Measurements from ENCODE around the gene BCKDHB.

Gene BCKDHB

GRCh38 chr6:80148220-80148619, 41.7 kb downstream of the BCKDHB start:
- no peak for DNase-seq (ENCODE audit: low read depth, low spot score)

DNA sequence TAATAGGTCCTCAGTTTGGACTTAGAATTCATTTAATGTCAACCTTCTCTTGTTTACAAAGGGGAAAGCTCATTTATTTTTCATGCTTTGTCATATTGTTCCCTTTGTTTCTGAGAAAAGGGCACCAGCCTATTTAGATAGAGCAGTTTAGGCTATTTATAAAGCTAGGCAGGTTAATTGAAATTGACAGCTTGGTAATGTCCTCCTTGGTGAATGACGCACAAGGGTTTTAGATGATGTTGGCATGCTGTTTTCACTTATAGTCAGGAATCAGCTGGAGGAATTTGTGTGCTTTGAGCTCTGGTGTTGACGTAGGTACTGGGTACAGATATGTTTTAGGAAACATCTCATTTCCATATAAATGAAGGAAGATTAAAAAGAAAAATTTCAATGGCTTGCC, 45.2 kb downstream of the BCKDHB start:
- DNase-seq (ENCODE audit: low read depth, low spot score), result no peak

- no peak for DNase-seq (ENCODE audit: low read depth, low spot score)
These were observed 47.7 kb downstream of the BCKDHB start for GRCh38 chr6:80154160-80154559.

GRCh38 chr6:80156221-80156620, 49.8 kb downstream of the BCKDHB start:
- DNase-seq (ENCODE audit: low read depth, low spot score), result no peak

- no peak for DNase-seq (ENCODE audit: low read depth, low spot score)
These were observed 52.1 kb downstream of the BCKDHB start for GRCh38 chr6:80158478-80158989.

- DNase-seq (ENCODE audit: low read depth, low spot score), result no peak
These were observed 55.0 kb downstream of the BCKDHB start for GRCh38 chr6:80161434-80161833.

DNA sequence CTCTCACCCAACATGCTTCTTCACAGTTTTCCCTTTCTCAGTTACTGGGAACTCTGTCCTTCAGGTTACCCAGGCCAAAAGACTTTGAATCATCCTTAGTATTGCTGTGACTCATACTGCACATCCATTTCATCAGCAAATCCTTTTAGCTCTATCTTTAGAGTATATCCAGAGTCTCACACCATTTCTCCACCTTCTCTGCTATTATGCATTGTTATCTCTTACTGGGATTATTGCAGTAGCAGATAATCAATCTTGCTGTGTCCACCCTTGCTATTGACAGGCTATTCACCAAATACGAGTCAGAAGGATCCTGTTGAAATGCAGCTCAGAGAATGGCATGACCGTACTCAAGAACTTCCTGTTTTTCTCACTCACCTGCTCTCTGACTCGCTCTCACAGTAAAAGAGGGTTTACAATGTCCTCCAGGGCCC, 57.3 kb downstream of the BCKDHB start:
- DNase-seq (ENCODE audit: low read depth, low spot score), result no peak

GRCh38 chr6:80165143-80165542, 58.7 kb downstream of the BCKDHB start:
- DNase-seq (ENCODE audit: low read depth, low spot score), result no peak

- DNase-seq (ENCODE audit: low read depth, low spot score), result no peak
These were observed 59.3 kb downstream of the BCKDHB start for GRCh38 chr6:80165819-80166218.

DNA sequence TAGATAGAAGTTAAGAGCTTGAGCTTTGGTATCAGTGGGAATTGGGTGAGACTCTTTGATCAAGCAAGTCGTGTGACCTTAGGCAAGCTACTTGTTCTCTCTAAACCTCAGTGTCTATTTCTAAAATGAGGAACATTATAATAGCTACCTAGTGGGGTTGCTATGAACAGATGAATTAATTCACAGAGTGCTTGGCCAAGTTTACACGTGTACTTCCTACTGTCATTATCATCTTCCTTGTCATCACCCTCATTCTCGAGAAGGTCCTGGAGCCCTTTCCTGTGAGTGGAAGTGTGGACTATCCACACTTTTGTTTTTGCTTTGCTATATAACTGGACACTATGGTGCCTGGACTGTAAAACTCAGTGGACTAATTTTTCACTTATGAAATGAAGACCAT, 64.0 kb downstream of the BCKDHB start:
- no peak for DNase-seq (ENCODE audit: low read depth, low spot score)

GRCh38 chr6:80173411-80173810, 66.9 kb downstream of the BCKDHB start:
- no peak for DNase-seq (ENCODE audit: low read depth, low spot score)

- DNase-seq (ENCODE audit: low read depth, low spot score), result no peak
These were observed 68.6 kb downstream of the BCKDHB start for GRCh38 chr6:80174900-80175572.

- no peak for DNase-seq (ENCODE audit: low read depth, low spot score)
These were observed 73.2 kb downstream of the BCKDHB start for GRCh38 chr6:80179695-80180094.

GRCh38 chr6:80181352-80182081, 75.0 kb downstream of the BCKDHB start:
- DNase-seq (ENCODE audit: low read depth, low spot score), result no peak

DNA sequence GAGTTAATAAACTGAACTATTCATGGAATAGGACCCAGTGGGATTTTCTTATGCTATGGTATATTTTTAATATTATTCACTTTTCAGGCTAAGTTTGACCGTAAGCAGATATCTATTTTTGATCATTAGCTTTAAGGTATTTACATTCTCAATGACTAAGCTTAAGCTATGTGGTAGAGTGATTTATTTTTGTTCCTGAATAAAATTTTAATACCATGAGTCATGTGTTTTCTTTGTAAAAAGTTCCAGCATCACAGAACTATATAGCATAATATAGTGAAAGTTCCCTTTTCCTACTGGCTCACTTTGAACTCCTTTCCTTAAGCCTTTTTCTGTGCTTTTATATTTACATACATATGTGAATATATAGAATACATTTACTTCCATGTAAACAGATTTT, 75.8 kb downstream of the BCKDHB start:
- no peak for DNase-seq (ENCODE audit: low read depth, low spot score)

DNA sequence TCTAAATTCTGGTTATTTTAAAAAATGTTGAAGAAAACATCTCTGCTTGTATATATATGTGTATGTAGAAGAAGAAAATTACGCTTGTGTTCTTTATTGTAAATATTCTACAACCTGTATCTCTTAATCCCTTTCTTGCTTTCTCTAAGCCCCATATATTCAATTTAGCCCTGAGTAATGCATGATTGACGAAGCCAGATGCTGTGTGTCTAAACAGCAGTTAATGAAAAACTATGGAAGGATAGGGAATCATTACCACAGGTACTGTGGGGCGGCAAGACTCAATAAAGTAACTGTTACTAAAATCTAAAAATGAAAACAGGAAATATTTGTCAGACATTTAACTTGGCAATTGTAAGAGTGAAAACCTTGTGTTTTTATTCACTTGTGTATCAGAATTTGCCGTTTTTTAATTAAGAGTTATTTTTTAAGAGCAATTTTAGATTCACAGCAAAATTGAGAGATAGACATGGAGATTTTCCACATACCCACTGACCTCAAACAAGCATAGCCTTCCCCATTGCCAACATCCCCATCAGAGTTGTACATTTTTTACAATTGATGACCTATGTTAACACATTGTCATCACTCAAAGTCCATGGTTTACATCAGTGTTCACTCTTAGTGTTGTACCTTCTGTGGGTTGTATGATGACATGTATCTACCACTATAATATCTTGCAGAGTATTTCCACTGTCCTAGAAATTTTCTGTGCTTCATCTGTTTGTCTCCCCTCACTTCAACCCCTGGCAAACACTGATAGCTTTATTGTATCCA, 76.7 kb downstream of the BCKDHB start:
- DNase-seq (ENCODE audit: low read depth, low spot score), result no peak

GRCh38 chr6:80185492-80185891, 79.0 kb downstream of the BCKDHB start:
- no peak for DNase-seq (ENCODE audit: low read depth, low spot score)

- no peak for DNase-seq (ENCODE audit: low read depth, low spot score)
These were observed 79.6 kb downstream of the BCKDHB start for GRCh38 chr6:80186082-80186481.

DNA sequence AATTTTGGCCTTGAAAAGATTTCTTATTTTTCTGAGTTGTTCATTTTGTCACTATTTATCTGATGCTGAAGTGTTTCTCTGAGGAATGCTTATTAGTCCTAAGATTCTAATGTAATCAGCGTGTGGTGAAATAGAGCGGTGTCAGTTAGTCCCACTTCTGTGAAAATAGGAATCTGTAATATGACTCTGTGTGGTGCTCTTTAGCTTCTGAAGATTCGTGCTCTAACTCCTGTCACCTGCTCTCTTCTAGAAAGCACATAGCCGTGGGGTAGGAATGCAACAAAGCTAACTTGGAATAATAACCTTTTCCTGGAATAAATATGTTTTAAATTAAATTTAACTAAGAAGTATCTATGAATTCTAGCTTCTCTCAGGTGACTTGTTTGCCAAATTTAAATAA, 90.4 kb downstream of the BCKDHB start:
- DNase-seq (ENCODE audit: low read depth, low spot score), result no peak

GRCh38 chr6:80197474-80197873, 91.0 kb downstream of the BCKDHB start:
- DNase-seq (ENCODE audit: low read depth, low spot score), result no peak

GRCh38 chr6:80197986-80198385, 91.5 kb downstream of the BCKDHB start:
- DNase-seq (ENCODE audit: low read depth, low spot score), result no peak

- no peak for DNase-seq (ENCODE audit: low read depth, low spot score)
These were observed 96.8 kb downstream of the BCKDHB start for GRCh38 chr6:80203283-80203682.
